ENCODE measurements around the gene OPCML.

GRCh38 chr11:132859306-132859705 is 673.0 kb downstream of the OPCML start:
- TF ChIP-seq, protein P1, sequence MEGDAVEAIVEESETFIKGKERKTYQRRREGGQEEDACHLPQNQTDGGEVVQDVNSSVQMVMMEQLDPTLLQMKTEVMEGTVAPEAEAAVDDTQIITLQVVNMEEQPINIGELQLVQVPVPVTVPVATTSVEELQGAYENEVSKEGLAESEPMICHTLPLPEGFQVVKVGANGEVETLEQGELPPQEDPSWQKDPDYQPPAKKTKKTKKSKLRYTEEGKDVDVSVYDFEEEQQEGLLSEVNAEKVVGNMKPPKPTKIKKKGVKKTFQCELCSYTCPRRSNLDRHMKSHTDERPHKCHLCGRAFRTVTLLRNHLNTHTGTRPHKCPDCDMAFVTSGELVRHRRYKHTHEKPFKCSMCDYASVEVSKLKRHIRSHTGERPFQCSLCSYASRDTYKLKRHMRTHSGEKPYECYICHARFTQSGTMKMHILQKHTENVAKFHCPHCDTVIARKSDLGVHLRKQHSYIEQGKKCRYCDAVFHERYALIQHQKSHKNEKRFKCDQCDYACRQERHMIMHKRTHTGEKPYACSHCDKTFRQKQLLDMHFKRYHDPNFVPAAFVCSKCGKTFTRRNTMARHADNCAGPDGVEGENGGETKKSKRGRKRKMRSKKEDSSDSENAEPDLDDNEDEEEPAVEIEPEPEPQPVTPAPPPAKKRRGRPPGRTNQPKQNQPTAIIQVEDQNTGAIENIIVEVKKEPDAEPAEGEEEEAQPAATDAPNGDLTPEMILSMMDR (conservative IDR thresholded peaks at IDR 0.05; ENCODE audit: low read length), result no peak
- TF ChIP-seq EZH2phosphoT487 (IDR thresholded peaks at IDR 0.05; ENCODE audit: borderline replicate concordance), result no peak
